Measurements from ENCODE around the gene GLRX5.
"Not testable (repeated sequence)": the region's sequence is repeated elsewhere in the genome, so short reads cannot be mapped to it uniquely, and the experiment has no call there.

The GLRX5 gene

DNA sequence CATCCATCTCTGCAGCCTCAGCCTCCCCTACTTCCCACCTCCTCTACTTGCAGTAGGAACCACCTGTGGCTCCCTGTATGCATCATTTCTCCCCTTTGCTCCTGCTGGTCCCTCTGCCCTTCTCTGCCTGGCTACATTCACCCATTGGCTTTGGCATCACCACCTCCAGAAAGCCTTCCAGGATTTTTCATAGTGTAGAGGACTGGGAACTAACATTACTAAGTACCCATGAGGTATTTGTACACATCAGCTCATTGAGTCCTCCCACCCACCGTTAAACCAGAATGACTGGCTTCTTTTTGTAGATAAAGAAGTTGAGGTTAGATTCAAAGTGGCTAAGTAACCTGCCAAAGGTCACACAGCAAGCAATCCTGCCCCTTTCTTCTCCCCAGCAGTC lies 35.5 kb upstream of the GLRX5 start:
- no peak for DNase-seq

DNA sequence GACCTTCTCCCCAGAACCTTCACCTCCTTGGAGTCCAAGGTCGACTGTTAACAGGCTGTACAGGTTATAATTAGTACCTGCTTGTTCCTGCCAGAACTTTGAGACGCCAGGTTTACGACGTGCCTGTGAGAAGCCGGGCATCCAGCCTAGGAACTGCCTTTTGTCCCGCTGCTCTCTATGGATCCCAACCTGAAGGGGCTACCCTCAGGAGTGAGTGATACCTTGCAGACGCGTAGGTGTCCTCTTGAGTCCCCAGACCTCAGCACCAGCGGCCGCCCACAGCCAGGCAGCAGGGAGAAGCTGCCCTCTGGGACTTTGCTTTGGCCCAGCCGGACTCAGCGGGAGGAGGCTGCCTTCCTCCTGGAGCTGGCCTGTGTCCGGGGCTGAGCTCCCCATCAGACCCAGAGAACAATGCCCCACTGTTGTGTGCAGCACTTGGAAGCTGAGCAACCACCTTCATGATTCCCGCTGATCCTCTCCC lies 34.6 kb upstream of the GLRX5 start:
- DNase-seq = no peak

DNA sequence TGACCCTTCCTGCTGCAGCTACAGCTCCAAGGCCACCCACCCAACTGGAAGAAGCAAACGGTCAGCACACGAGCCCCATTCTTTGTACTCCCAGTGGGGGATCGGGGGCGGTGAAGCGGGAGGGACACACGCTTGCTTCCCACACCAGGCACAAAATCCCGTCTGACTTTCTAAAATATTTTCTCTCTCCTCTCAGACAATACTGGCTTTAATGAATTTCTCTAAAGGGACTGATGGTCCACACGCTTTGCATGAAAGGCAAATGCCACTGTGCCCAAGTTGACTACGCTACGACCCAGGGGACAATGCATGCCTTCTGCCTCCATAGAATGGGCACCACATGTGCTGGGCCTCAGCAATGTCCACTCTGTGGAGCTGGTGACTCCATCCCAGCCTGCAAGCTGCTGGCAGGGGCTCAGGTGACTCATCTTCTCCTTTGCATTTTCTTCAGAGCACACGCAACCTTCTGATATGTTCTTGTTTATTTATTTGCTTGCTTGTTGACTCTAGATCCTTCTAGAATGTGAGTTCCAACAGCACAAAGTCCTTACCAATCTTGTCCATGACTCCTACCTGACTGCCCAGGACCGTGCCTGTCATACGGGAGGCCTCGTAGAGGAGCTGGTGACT lies 34.0 kb upstream of the GLRX5 start:
- no peak for DNase-seq

DNA sequence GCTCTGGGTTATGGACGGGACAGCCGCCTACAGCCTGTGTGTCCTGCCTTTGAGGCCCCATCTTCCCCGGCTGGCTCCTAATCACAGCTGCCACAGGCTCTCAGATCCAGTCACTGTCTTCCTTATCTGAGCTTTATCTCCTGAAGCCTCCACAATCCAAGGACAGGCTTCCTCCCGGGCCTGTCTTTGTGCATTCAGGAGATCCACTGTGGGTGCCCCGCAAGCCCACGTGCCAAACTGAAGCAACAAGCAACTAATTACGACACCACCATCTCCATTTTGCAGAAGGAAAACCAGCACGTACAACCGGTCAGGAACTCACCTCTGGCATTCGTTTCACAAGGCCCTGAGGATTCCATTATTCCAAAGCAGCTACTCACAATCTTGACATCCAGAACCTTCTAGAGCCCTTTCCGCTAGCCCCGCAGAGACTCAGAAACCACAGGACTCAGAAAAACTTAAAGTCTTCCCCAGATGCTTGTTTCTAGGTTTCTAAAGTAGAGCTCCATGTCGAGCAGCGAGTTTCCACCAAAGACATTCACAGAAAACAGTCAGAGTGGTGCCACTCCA lies 32.4 kb upstream of the GLRX5 start:
- no peak for DNase-seq

DNA sequence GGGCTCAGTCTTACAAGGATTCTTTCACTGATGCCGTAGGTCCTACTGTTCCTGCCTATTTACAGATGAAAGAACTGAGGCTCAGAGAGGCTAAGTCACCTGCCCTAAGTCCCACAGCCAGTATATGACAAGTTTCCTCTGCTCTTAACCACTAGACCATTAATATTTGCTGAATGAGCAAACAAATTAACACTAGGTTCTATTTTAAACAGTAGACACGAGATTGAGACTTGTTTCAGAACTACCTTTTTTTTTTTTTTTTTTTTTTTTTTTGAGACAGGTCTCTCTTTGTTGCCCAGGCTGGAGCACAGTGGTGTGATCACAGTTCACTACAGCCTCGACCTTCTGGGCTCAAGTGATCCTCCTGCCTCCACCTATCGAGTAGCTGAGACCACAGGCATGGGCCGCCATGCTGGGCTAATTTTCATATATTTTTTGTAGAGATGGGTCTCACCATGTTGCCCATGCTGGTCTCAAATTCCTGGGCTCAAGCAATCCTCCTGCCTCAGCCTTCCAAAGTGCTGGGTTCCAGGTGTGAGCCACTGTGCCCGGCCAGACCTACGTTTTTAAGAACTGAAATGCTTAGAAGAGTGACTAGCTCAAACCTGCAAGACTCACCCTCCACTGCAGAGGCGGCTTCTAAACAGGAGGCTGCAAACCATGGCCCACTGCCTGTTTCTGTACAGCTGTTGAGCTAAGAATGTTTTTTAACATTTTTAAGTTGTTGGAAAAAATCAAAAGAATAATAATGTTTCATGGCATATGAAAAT lies 31.3 kb upstream of the GLRX5 start:
- DNase-seq = no peak

DNA sequence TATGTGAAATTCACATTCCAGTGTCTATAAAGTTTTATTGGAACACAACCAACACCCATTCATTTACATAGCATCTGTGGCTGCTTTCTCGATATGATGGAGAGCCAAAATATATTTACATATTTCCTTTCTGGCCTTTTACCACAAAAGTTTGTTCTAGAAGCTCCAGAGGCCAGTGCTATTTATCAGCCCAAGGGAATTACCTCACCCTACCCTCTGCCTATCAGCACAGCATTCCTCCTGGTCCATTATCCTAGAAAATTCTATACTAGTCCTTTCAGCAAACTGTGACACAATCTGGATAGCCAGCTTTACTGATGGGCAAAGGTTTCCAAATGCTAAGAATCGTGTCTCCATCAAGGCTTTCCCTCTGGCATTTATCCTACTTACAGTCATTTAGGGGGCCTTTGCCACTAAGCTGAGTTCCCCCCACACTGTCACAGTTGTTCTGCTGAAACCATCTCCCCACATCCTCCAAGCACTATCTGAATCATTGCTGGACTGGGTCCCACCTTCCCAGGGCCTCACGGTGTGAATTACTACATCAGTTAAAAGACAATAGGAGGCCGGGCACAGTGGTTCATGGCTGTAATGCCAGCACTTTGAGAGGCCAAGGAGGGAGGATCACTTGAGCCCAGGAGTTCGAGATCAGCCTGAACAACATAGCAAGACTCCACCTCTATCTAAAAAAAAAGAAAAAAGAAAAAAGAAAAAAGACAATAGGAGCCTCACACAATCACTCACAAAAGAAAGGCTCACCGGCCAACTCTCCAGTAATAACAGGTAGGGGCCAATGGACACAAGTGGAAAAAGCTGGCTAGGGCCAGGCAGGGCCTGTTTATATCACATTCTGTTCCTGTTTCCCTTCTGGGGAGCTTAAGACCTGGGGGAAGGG lies 30.5 kb upstream of the GLRX5 start:
- no peak for DNase-seq

DNA sequence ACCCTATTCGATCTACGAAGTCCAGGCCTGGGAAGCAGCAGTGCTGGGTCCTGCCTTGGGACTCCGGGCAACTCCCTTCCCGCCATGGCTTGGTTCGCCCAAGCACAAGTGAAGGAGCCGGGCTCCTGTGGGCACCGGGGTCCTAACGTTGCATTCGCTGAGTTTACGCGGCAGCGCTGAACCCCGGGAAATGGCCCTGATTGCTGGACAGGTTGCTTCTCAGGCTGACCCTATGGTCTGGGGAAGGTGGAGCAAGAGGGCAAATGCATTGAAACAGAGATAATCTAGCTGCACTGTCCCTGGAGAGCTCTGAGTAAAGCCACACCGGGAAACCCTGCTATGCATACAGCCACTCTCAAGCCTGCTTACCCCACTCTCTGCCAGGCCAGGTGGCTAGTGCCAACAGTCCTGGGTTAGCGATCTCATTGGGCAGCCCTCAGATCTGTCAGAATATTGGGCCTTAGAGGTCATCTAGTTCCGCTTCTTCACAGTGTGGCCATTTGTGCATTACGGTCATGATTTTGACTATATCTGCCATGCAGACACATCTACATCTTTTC lies 29.7 kb upstream of the GLRX5 start:
- DNase-seq = no peak

DNA sequence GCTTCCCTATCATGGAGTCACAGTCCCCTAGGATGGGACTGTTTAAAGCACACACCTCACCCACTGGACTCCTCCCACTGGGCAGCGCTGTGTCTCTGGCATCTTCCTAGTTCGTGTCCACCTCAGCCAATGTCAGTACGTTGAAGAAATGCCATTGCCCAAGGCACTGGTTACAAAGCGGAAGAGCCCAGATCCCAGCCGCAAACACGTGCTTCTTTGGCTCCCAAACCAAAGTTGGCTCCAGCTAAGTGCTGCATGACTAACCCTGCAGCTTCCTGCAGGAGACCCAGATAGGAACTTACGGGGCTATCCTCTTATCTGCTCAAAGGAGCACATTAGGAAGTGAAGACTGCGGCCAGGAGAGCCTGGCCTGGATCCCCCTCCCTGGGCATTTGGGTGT lies 27.7 kb upstream of the GLRX5 start:
- no peak for DNase-seq

DNA sequence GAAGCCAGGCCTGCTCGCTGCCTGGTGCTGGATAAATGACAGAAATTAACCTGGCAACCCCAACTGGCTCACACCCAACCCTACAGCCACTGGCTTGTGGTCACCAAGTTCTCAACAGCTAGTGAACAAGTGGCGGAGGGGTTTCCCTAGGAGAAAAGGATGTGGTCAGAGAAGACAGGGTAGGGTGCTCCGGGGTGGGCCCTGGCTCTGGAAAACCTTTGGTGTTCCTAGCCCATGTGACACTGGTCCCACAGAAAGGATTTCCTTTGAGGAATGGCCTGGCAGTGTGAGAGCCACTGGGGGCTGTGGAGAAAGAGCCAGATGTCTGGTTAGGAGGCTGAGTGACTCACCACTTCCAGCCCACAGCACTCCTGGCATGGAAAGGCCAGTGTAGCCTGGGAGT lies 27.1 kb upstream of the GLRX5 start:
- DNase-seq = no peak

DNA sequence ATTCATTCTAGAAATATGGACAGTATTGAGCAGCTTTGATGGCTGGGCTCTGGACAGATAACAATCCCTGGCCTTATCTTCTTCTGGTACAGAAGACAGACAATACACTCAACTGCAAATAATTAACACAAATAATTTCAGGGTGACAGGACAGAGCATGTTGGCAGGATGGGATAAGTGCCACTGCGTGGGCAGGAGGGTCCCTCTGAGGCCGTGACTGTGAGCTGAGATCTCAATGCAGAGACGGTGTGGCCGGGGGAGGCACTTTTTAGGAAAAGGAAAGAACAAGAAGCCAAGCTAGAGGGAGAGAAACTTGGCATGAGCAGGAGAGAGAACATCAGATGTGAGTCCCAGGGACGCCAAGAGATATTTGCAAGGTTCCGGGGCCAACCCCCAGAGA lies 26.5 kb upstream of the GLRX5 start:
- no peak for DNase-seq

DNA sequence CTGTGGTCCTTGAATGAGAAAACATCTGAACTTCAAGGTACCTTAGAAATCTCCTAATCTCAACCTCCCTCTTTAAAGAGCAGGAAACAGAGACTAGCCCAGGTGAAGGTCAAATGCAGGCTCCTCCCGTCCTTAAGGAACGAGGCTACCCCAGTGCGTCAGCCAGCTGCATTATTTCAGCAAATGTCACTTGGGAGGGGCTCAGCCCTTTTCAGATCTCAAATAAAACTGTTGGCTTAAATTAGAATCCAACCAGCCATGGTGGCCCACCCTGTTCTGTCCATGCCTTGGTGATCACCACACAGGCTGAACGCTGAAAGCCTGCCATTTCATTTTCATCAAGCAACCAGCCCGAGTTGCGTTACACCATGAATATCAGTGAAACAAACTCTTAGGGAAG lies 25.4 kb upstream of the GLRX5 start:
- no peak for DNase-seq

DNA sequence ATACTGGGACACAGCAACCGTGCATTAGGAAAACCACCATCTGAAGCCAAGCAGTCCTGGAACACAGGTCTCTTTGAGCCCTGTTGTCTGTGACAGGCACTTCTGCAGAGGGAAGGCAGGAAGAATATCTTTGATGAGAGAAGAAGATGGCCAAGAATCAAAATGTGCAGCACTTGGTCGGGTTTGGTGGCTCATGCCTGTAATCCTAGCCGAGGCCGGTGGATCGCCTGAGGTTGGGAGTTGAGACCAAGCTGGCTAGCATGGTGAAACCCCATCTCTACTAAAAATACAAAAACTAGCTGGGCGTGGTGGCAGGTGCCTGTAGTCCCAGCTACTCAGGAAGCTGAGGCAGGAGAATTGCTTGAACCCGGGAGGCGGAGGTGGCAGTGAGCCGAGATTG lies 24.5 kb upstream of the GLRX5 start:
- DNase-seq = not testable (repeated sequence)

DNA sequence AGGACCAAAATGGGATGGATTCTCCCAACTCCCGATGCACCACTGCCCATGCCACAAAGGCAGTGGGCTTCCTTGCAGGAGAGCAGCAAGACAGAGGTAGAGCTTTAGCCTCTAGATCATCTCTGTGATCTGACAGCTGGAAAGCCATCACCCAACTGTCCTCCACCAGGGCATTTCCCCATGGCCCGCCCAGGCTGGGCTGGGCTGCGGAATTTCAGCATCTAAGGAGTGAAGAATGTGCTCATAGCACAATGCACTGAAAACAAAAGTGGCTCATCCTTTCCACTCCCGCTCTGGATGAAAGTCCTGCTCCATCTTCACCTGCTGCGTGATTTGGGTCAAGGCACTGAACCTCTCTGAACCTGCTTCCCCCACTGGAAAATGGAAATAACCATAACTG lies 24.0 kb upstream of the GLRX5 start:
- DNase-seq = no peak

DNA sequence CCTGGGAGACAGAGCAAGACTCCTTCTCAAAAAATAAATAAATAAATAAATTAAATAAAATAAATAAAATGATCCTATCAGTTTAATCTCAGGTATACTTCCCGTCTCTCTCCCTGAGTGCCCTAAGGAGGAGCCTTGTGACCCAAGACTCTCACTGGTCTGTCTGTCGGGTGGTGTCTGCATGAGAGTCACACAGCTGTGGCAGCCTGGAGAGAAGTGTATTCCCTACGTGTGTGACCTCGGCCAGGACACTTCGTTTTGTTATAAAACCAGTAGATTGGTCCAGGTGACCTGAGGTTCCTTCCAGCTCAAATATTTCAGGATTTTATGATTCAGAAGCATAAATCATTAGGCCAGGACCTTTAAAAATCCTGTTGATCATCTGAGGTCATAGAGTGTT lies 23.2 kb upstream of the GLRX5 start:
- no peak for DNase-seq

DNA sequence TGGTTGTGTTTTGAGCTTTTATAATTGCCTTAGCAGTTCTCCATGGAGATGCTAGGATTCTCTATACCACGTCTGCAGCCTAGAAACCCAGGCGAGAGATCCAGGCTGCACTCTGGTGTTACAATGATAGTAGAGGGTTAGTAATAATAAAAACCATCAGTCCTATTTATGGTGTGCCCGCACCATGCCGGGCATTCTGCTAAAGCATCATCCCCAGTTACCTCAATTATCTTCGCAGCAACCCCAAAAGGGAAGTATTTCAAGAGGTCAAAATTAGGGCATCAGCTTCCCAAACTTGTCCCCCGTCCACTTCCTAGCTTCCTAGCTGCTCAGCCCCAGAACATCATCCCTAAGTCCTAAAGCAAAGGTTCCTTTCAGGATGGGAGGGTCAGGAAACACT lies 21.6 kb upstream of the GLRX5 start:
- no peak for DNase-seq

DNA sequence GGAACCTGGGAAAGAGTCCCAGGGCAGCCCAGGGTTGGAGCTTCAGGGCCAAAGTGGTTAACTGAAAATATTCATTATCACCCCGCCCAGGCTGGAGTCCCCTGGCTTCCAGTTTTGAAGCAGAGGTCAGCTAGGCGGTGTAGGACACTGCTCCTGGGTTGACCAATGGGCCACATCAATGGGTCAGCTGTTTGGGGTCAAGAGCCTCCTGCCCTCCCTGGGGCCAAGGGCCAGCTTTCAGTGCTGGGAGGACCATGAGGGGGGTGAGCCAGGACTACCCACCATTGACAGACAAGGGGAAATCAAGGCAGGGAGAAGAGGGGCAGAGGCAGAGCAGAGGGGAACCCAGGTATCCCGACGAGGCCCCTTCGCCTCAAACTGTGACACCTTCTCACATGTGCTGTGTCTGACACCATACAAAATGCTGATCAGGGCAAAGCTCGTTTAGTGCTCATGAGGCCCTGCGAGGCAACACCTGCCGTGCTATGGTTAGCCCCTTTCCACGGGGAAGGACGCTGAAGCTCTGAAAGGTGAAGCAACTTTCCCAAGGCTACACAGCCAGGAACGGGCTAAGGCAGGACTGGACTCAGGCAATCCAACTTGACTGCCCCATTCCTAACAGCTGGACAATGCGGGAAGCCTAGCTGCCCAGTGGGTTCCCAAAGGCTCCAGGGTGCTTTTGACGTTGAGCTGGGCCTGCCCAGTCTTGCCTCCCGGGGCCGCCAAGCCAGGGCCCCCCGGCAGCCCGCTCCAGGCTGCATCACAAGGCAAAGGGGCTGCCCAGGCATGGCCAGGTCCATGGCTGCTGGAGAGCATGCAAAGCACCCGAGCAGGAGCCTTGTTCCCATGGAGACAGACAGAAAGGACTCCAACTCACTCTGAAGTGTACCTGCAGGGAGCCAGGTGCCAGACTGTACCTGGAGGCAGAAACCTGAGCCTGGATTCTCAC lies 20.4 kb upstream of the GLRX5 start:
- DNase-seq = no peak

DNA sequence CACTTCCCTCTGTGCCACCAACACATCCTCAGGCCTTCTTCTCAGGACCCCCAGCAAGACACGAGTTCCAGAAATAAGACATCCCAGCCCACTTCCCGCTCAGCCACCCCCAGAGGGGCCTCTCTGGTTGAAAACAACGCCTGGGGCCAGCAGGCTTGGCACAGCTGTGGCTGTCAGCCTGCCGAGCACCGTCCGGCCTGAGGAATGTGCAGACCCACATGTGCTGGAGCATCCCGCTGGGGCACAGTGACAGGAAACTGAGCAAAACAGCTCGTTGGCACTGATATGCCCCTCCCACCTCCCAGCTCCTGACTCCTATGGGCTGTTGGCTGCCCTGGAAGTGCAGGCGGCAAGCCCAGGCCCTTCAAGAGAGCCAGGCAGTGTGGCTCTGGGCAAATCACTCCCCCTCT lies 19.8 kb upstream of the GLRX5 start:
- no peak for DNase-seq

DNA sequence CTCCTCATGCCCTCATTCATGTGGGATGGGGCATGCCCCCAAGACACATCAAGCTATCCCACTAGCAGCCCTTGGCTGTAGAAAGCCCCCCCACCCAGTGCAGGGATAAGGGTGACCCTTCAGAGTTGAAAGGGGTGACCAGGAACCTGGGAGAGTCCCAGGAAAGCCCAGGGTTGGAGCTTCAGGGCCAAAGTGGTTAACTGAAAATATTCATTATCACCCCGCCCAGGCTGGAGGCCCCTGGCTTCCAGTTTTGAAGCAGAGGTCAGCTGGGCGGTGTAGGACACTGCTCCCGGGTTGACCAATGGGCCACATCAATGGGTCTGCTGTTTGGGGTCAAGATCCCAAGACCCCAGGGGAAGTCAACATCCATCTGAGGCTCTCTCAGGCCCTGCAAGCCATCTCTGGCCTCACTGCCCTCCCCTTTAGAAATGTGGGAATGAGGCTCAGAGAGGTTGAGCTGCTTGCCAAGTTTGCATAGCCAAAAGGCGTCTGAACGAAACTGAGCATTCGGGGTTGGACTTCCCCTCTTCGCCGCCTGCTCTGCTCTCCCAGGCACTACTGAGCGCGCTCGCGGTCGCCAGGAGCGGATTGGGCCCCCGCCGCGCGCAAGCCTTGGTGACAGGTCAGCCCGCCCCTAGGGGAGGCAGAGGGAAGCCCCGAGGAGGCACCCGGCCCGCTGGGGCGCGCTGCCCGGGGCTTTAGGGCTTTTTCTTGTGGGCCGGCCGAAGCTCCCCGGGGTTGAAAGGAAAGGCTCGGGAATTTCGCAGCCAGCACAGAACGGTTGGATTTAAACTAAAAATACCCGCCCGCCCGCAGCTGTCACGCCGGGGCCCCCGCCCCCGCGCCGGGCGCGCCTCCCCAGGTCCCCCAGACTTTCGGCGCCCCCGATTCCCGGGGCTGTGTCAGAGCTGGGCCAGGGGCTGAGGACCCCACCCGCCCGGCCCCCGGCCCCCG lies 19.0 kb upstream of the GLRX5 start:
- no peak for DNase-seq

DNA sequence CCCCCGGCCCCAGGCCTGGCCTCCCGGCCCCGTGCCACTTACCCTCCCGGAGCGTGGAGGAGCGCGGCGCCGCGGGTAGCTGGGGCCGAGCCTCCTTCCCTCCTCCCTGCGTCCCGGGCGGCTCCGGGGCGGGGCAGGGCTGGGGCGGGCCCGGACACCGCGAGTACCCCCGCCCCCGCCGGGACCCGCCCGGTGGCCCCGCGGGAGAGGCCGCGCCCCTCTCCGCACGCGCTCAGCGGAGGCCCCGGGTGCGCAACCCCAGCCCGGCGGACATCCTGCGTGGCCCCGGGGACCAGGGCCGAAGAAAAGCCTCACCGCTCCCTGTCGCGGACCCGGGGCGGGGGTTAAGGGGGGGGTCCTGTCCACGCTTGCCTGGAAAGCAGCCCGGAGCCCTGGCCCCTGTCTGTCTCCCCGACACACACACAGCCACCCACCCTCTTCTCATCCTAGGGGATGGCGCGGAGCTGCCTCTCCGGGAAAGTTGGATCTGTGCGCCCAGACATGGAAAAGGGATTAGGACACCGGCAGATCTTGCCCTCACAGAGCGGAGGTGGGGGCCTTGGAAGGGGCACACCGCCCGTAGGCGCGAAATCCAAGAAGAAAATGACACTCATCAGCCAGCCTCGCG lies 18.2 kb upstream of the GLRX5 start, which contains the start of gene SYNE3:
TSS of gene SYNE3 (minus strand) at position 97 of the 628 bp plus-strand sequence. CDS start 40,829 bp downstream, outside the sequence.
- DNase-seq = no peak
